Measurements from ENCODE around the gene NSD2. TPM values are rescaled to one million over a fixed set of nuclear protein-coding genes. Genes with fewer than 3 reads are reported as not detected.
"Not testable (repeated sequence)": the region's sequence is repeated elsewhere in the genome, so short reads cannot be mapped to it uniquely, and the experiment has no call there.

NSD2 gene
- total and polyA plus RNA-seq, 2 donors (not counting 1 experiment from before 2014, with no cell fraction given), result 14.2 to 64.8 TPM

GRCh38 chr4:1834047-1834775 is 37.0 kb upstream of the NSD2 start:
- H3K36me3 ChIP-seq (replicated peaks in 1 of 2; ENCODE audit: control extremely low read depth in 1 of 2, control insufficient read depth in 1 of 2, extremely low read depth in 1 of 2, insufficient read depth in 2 of 2, low read length in 1 of 2), result peaks cover 0 to 50% of the 10 kb centered on the region in 2 experiments
- peak overlapping the region; percentile 78 for H3K27ac Mint-ChIP-seq
- whole genome bisulfite sequencing (ENCODE audit: insufficient coverage), result 19% methylated on average over 21 of the region's 21 CpGs
- no peak overlapping the region for H3K4me3 ChIP-seq (ENCODE audit: control extremely low read depth in 1 of 5, extremely low read depth in 1 of 5, insufficient read depth in 1 of 5, low read depth in 2 of 5, low read length in 4 of 5)
- H4K20me1 ChIP-seq (ENCODE audit: control insufficient read depth, insufficient read depth, low read length, poor library complexity, severe bottlenecking), result no peaks in the 10 kb centered on the region
- no peaks in the 10 kb centered on the region for H3K27me3 ChIP-seq (replicated peaks in 1 of 4; ENCODE audit: control extremely low read depth in 1 of 4, control insufficient read depth in 3 of 4, insufficient read depth in 4 of 4, low read length in 3 of 4)
- peak overlapping the region; percentile 10 for H2AFZ ChIP-seq (ENCODE audit: insufficient read depth, low read depth, low read length, poor library complexity, severe bottlenecking)
- H3K27ac ChIP-seq (ENCODE audit: low read length in 2 of 2), result peak overlapping the region; percentile 41 to 76
- ChIA-PET CTCF (interaction anchor here (1.0 to 3.8 kb wide), 3 partner anchors 12 to 141 kb away, joined by 3 to 21 read pairs (median 3); no protein-coding TSS in a partner anchor), POLR2A (no interaction called here)
- peak; percentile 84 for ATAC-seq (ENCODE audit: low read depth)
- TF ChIP-seq CTCF (IDR thresholded peaks at IDR 0.05), result no peak
- H3K4me1 Mint-ChIP-seq, result peaks cover 29% of the 10 kb centered on the region
- no peaks in the 10 kb centered on the region for H3K27me3 Mint-ChIP-seq
- H3K79me2 ChIP-seq (ENCODE audit: control insufficient read depth, insufficient read depth, low read length), result peaks cover 5% of the 10 kb centered on the region
- H3K4me2 ChIP-seq (replicated peaks; ENCODE audit: low read depth, low read length, poor library complexity, severe bottlenecking), result peak overlapping the region; percentile 61
- peak; percentile 76 for DNase-seq
- peaks cover 16 to 26% of the 10 kb centered on the region in 2 donors for H3K4me1 ChIP-seq (ENCODE audit: control insufficient read depth in 2 of 2, insufficient read depth in 2 of 2, low read length in 2 of 2)
- H3K9me3 ChIP-seq (ENCODE audit: control extremely low read depth in 1 of 3, control insufficient read depth in 2 of 3, insufficient read depth in 1 of 3, low read length in 2 of 3), result no peaks in the 10 kb centered on the region
- H3K9ac ChIP-seq (ENCODE audit: low read length), result peak overlapping the region; percentile 32
- H3K9me3 Mint-ChIP-seq (ENCODE audit: insufficient read depth), result no peaks in the 10 kb centered on the region
- peak overlapping the region; percentile 61 for H3K4me3 Mint-ChIP-seq
- intact Hi-C loops (cut with micrococcal nuclease), result loop anchor here (2.0 kb wide), 1 partner anchor 37 kb away; the partner anchor contains the start of gene NSD2

DNA sequence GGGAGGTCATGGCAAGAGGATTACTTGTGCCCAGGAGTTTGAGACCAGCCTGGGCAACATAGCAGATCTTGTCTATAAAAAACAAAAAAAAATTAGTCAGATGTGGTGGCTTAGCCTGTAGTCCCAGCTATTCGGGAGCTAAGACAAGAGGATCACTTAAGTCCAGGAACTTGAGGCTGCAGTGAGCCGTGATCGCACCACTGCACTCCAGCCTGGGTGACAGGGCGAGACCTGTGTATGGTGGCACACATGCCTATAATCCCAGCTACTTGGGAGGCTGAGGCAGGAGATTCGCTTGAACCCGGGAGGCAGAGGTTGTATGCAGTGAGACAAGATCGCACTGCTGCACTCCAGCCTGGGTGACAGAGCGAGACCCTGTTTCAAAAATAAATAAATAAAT is 35.4 kb upstream of the NSD2 start:
- H3K9me3 Mint-ChIP-seq (ENCODE audit: insufficient read depth); H3K27ac ChIP-seq (ENCODE audit: low read length in 2 of 2); H3K4me3 Mint-ChIP-seq; H3K27me3 ChIP-seq (replicated peaks in 1 of 4; ENCODE audit: control extremely low read depth in 1 of 4, control insufficient read depth in 3 of 4, insufficient read depth in 4 of 4, low read length in 3 of 4); POLR2A ChIA-PET; H3K4me3 ChIP-seq (ENCODE audit: control extremely low read depth in 1 of 5, extremely low read depth in 1 of 5, insufficient read depth in 1 of 5, low read depth in 2 of 5, low read length in 4 of 5); H3K4me2 ChIP-seq (replicated peaks; ENCODE audit: low read depth, low read length, poor library complexity, severe bottlenecking); DNase-seq; H3K27me3 Mint-ChIP-seq; H3K9me3 ChIP-seq (ENCODE audit: control extremely low read depth in 1 of 3, control insufficient read depth in 2 of 3, insufficient read depth in 1 of 3, low read length in 2 of 3); H3K27ac Mint-ChIP-seq; H4K20me1 ChIP-seq (ENCODE audit: control insufficient read depth, insufficient read depth, low read length, poor library complexity, severe bottlenecking); ATAC-seq (ENCODE audit: low read depth); H3K9ac ChIP-seq (ENCODE audit: low read length); H2AFZ ChIP-seq (ENCODE audit: insufficient read depth, low read depth, low read length, poor library complexity, severe bottlenecking): not testable (repeated sequence)
- H3K4me1 Mint-ChIP-seq, result peaks cover 27% of the 10 kb centered on the region
- Histone ChIP-seq H3K4me1 (ENCODE audit: control insufficient read depth in 2 of 2, insufficient read depth in 2 of 2, low read length in 2 of 2) (peaks cover 16 to 24% of the 10 kb centered on the region in 2 donors), H3K36me3 (replicated peaks in 1 of 2; ENCODE audit: control extremely low read depth in 1 of 2, control insufficient read depth in 1 of 2, extremely low read depth in 1 of 2, insufficient read depth in 2 of 2, low read length in 1 of 2) (peaks cover 0 to 61% of the 10 kb centered on the region in 2 experiments), H3K79me2 (ENCODE audit: control insufficient read depth, insufficient read depth, low read length) (peaks cover 14% of the 10 kb centered on the region)
- 100% methylated on average over 4 of the region's 8 CpGs for WGBS (ENCODE audit: insufficient coverage)
- CTCF ChIA-PET, result interaction anchor here (1.1 to 3.8 kb wide), 2 partner anchors 63 to 142 kb away, joined by 3 to 21 read pairs; no protein-coding TSS in a partner anchor
- intact Hi-C loops (cut with micrococcal nuclease), result loop anchor here (2.0 kb wide), 1 partner anchor 35 kb away; the partner anchor contains the start of gene NSD2
